ENCODE data around the gene XIAP.

- no peak for TF ChIP-seq CTCF (conservative IDR thresholded peaks at IDR 0.05)
- TF ChIP-seq EZH2 (IDR thresholded peaks at IDR 0.05; ENCODE audit: low read depth) = no peak
These were observed 45.5 kb upstream of the XIAP start for GRCh38 chrX:123814343-123814742.

All from PC-9 (cell line).